SK-N-SH (cell line): Measurements from ENCODE around the gene SPATA13. TPM values are rescaled to one million over a fixed set of nuclear protein-coding genes. Genes with fewer than 3 reads are reported as not detected.

Experiments used
- CTCF ChIA-PET: fragments of 300-600, 350-600 bp; formaldehyde crosslinking; extraction: SDS; loops from one replicate; lab custom pipeline; 2021; lab: Yijun Ruan, JAX
- POLR2A ChIA-PET: fragments of 350-600 bp; sonication (Branson Sonifier 250); formaldehyde crosslinking; extraction: SDS; loops from one replicate; lab custom pipeline; 2020; ENCODE audit warnings: antibody characterized with exemption, inconsistent platforms; lab: Yijun Ruan, JAX
- DNase-seq: peaks from one replicate; pipeline ENCODE4 v3.0.0; 2012
- H2AFZ ChIP-seq: fragments of 200-600 bp; sonication (generic); 2 replicates; pipeline ENCODE4 v1.8.1; 2016; ENCODE audit warnings: antibody characterized with exemption, mild to moderate bottlenecking, low read depth
- H3F3A ChIP-seq: fragments of 200-600 bp; sonication (generic); replicated peaks from 2 replicates; pipeline ENCODE3; 2016; ENCODE audit warnings: antibody characterized with exemption, mild to moderate bottlenecking; ENCODE audit not compliant: insufficient read depth
- H3K27ac ChIP-seq, 2 experiments: fragments of 200-500 bp in 1 of 2; fragments of 200-600 bp in 1 of 2; sonication (Bioruptor generic) in 1 of 2; sonication (generic), shearing (Covaris generic) in 1 of 2; 2 replicates each; pipeline versions ENCODE4 v1.5.1 to v1.6.1; 2014 to 2016; ENCODE audit warnings: low read depth in 2 of 2, inconsistent platforms in 1 of 2, low read length in 1 of 2, mild to moderate bottlenecking in 1 of 2, mixed read lengths in 1 of 2
- H3K27me3 ChIP-seq: fragments of 200-600 bp; sonication (generic), shearing (Covaris generic); 2 replicates; pipeline ENCODE4 v1.6.1; 2016; ENCODE audit warnings: mixed run types; ENCODE audit not compliant: insufficient read depth
- H3K36me3 ChIP-seq, 2 experiments: fragments of 200-500 bp in 1 of 2; fragments of 200-600 bp in 1 of 2; sonication (Bioruptor generic) in 1 of 2; sonication (generic) in 1 of 2; replicated peaks in 1 of 2; 2 replicates each; pipeline versions ENCODE3 to v1.5.1; 2014 to 2016; ENCODE audit warnings: low read length in 1 of 2, mild to moderate bottlenecking in 1 of 2; ENCODE audit not compliant: insufficient read depth in 2 of 2, control insufficient read depth in 1 of 2
- H3K4me1 ChIP-seq, 2 experiments: fragments of 200-500 bp in 1 of 2; fragments of 200-600 bp in 1 of 2; sonication (Bioruptor generic) in 1 of 2; sonication (generic), shearing (Covaris generic) in 1 of 2; 2 replicates each; pipeline versions ENCODE4 v1.5.1 to v1.6.1; 2014 to 2016; ENCODE audit warnings: low read depth in 1 of 2, low read length in 1 of 2, mixed run types in 1 of 2; ENCODE audit not compliant: insufficient read depth in 2 of 2, control insufficient read depth in 1 of 2
- H3K4me2 ChIP-seq: fragments of 200-600 bp; sonication (generic), shearing (Covaris generic); 2 replicates; pipeline ENCODE4 v1.6.1; 2017; ENCODE audit warnings: mixed run types
- H3K4me3 ChIP-seq, 2 experiments: fragments of 200-500 bp in 1 of 2; fragments of 200-600 bp in 1 of 2; sonication (Bioruptor generic) in 1 of 2; sonication (generic), shearing (Covaris generic) in 1 of 2; 2 replicates each; pipeline versions ENCODE4 v1.5.1 to v1.8.1; 2014 to 2016; ENCODE audit warnings: low read depth in 2 of 2, inconsistent platforms in 1 of 2, low read length in 1 of 2, mild to moderate bottlenecking in 1 of 2, mixed read lengths in 1 of 2, moderate library complexity in 1 of 2
- H3K79me2 ChIP-seq: fragments of 200-600 bp; sonication (generic); 2 replicates; pipeline ENCODE4 v1.8.1; 2017; ENCODE audit warnings: mild to moderate bottlenecking; ENCODE audit not compliant: insufficient read depth
- H3K9ac ChIP-seq: fragments of 200-600 bp; sonication (generic); 2 replicates; pipeline ENCODE4 v1.6.1; 2017; ENCODE audit warnings: mixed run types
- H3K9me2 ChIP-seq: fragments of 200-600 bp; sonication (generic); 2 replicates; pipeline ENCODE4 v1.6.1; 2017; ENCODE audit warnings: mixed run types
- H3K9me3 ChIP-seq: fragments of 200-600 bp; sonication (generic); 2 replicates; pipeline ENCODE4 v1.6.1; 2017; ENCODE audit warnings: mixed run types, mild to moderate bottlenecking, moderate library complexity
- H4K20me1 ChIP-seq: fragments of 200-600 bp; sonication (generic); 2 replicates; pipeline ENCODE4 v1.6.1; 2017; ENCODE audit warnings: mild to moderate bottlenecking, mixed run types; ENCODE audit not compliant: insufficient read depth
- CHD2 ChIP-seq: fragments of 150-350 bp; IDR thresholded peaks from 2 replicates; pipeline ENCODE4 v1.6.1; 2018; ENCODE audit warnings: low read length; ENCODE audit not compliant: partially characterized antibody
- ELF1 ChIP-seq: IDR thresholded peaks from 2 replicates; pipeline ENCODE4 v1.4.0; 2012
- EP300 ChIP-seq, 2 experiments: IDR thresholded peaks; 2 replicates each; pipeline versions ENCODE4 v1.4.0 to v1.6.1; 2012; ENCODE audit warnings: borderline replicate concordance in 1 of 2, low read depth in 1 of 2, low read length in 1 of 2
- FOXM1 ChIP-seq: IDR thresholded peaks from 2 replicates; pipeline ENCODE4 v1.4.0; 2012; ENCODE audit warnings: low read depth, mild to moderate bottlenecking
- GABPA ChIP-seq: IDR thresholded peaks from 2 replicates; pipeline ENCODE4 v1.4.0; 2012; ENCODE audit warnings: low read depth, mild to moderate bottlenecking
- GATA2 ChIP-seq: sonication (generic); formaldehyde crosslinking; IDR thresholded peaks from 2 replicates; pipeline ENCODE4 v1.5.0; 2020; ENCODE audit warnings: mild to moderate bottlenecking, missing genetic modification reagents
- NFIC ChIP-seq: IDR thresholded peaks from 2 replicates; pipeline ENCODE4 v1.4.0; 2012; ENCODE audit warnings: borderline replicate concordance
- NRF1 ChIP-seq: IDR thresholded peaks from 2 replicates; pipeline ENCODE4 v1.6.1; 2012; ENCODE audit warnings: low read depth, mild to moderate bottlenecking, low read length
- RAD21 ChIP-seq: IDR thresholded peaks from 2 replicates; pipeline ENCODE4 v1.6.1; 2012; ENCODE audit warnings: mild to moderate bottlenecking, low read length
- RCOR1 ChIP-seq: fragments of 150-350 bp; IDR thresholded peaks from 2 replicates; pipeline ENCODE4 v1.6.1; 2017; ENCODE audit warnings: antibody characterized with exemption, low read length
- SIN3A ChIP-seq: IDR thresholded peaks from 2 replicates; pipeline ENCODE4 v1.6.1; 2012; ENCODE audit warnings: low read depth, mild to moderate bottlenecking, low read length, moderate library complexity, borderline replicate concordance
- SMC3 ChIP-seq: IDR thresholded peaks from 2 replicates; pipeline ENCODE4 v1.6.1; 2012; ENCODE audit warnings: low read depth, low read length, improper control_type of control experiment
- TAF1 ChIP-seq: IDR thresholded peaks from 2 replicates; pipeline ENCODE4 v1.6.1; 2012; ENCODE audit warnings: low read depth, mild to moderate bottlenecking, low read length, moderate library complexity, borderline replicate concordance
- USF2 ChIP-seq: fragments of 150-350 bp; IDR thresholded peaks from 2 replicates; pipeline ENCODE4 v1.6.1; 2017; ENCODE audit warnings: antibody characterized with exemption, low read length, low read depth, borderline replicate concordance
- YY1 ChIP-seq: IDR thresholded peaks from 2 replicates; pipeline ENCODE4 v1.4.0; 2012; ENCODE audit warnings: low read depth, mild to moderate bottlenecking
- WGBS: methylation state at CpG from one replicate; pipeline ENCODE4 v1.1.6; 2017; ENCODE audit warnings: low lambda C conversion rate; 5-methylcytosine and 5-hydroxymethylcytosine counted together
- polyA plus RNA-seq, 3 experiments: library from polyadenylated mRNA; depleted of rRNA; stranded (reverse); fragments of >200 nt; gene quantifications; 2 replicates each; pipeline ENCODE4 v1.2.3, GENCODE V29; 2012
- TF ChIP-seq, protein P1 (sequence below): IDR thresholded peaks from 2 replicates; pipeline ENCODE4 v1.4.0; 2012; ENCODE audit warnings: low read depth, borderline replicate concordance
- TF ChIP-seq, protein P2 (sequence below): IDR thresholded peaks from 2 replicates; pipeline ENCODE4; 2012
- TF ChIP-seq, protein P3 (sequence below): fragments of 150-350 bp; IDR thresholded peaks from 2 replicates; pipeline ENCODE4 v1.6.1; 2016; ENCODE audit warnings: mild to moderate bottlenecking, low read depth, low read length

The SPATA13 gene
- polyA plus RNA-seq, 1 of the 3 experiments (the other 2 are of a cell fraction) = 4.3 TPM

GRCh38 chr13:24252136-24252535, 91.6 kb downstream of the SPATA13 start:
- Histone ChIP-seq H3K4me1 (no peaks in the 10 kb centered on the region), H3K4me3 (no peak overlapping the region), H3K27ac (no peak overlapping the region), H3F3A (no peaks in the 10 kb centered on the region), H3K36me3 (no peaks in the 10 kb centered on the region), H3K27me3 (no peaks in the 10 kb centered on the region), H3K79me2 (no peaks in the 10 kb centered on the region), H3K9me2 (no peaks in the 10 kb centered on the region), H3K4me2 (no peak overlapping the region), H4K20me1 (no peaks in the 10 kb centered on the region), H3K9ac (no peak overlapping the region), H2AFZ (no peak overlapping the region), H3K9me3 (no peaks in the 10 kb centered on the region)
- 88% methylated on average over 6 of the region's 6 CpGs for WGBS
- TF ChIP-seq, protein P1, sequence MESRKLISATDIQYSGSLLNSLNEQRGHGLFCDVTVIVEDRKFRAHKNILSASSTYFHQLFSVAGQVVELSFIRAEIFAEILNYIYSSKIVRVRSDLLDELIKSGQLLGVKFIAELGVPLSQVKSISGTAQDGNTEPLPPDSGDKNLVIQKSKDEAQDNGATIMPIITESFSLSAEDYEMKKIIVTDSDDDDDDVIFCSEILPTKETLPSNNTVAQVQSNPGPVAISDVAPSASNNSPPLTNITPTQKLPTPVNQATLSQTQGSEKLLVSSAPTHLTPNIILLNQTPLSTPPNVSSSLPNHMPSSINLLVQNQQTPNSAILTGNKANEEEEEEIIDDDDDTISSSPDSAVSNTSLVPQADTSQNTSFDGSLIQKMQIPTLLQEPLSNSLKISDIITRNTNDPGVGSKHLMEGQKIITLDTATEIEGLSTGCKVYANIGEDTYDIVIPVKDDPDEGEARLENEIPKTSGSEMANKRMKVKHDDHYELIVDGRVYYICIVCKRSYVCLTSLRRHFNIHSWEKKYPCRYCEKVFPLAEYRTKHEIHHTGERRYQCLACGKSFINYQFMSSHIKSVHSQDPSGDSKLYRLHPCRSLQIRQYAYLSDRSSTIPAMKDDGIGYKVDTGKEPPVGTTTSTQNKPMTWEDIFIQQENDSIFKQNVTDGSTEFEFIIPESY = no peak
- no peak for TF ChIP-seq ELF1
- TF ChIP-seq EP300 (IDR thresholded peaks at IDR 0.05; ENCODE audit: borderline replicate concordance in 1 of 2, low read depth in 1 of 2, low read length in 1 of 2) = no peak
- no peak for TF ChIP-seq SMC3
- no peak for TF ChIP-seq RAD21
- TF ChIP-seq NRF1 = no peak
- POLR2A ChIA-PET = no interaction called here
- CTCF ChIA-PET = no interaction called here
- no peak for DNase-seq

GRCh38 chr13:24253520-24254145, 93.1 kb downstream of the SPATA13 start:
- ChIA-PET POLR2A (no interaction called here), CTCF (no interaction called here)
- H3K27me3 ChIP-seq = no peaks in the 10 kb centered on the region
- WGBS = 90% methylated on average over 9 of the region's 9 CpGs
- no peak overlapping the region for H3K27ac ChIP-seq
- H3F3A ChIP-seq = no peaks in the 10 kb centered on the region
- H3K9me2 ChIP-seq = no peaks in the 10 kb centered on the region
- H3K9ac ChIP-seq = no peak overlapping the region
- no peaks in the 10 kb centered on the region for H3K36me3 ChIP-seq
- H2AFZ ChIP-seq = no peak overlapping the region
- DNase-seq = no peak
- H3K4me2 ChIP-seq = no peak overlapping the region
- no peaks in the 10 kb centered on the region for H4K20me1 ChIP-seq
- H3K9me3 ChIP-seq = no peaks in the 10 kb centered on the region
- no peaks in the 10 kb centered on the region for H3K4me1 ChIP-seq
- H3K4me3 ChIP-seq = no peak overlapping the region
- no peaks in the 10 kb centered on the region for H3K79me2 ChIP-seq
- TF ChIP-seq USF2 (no peak), TAF1 (no peak), YY1 (no peak), GABPA (no peak), CHD2 (no peak), FOXM1 (no peak), SIN3A (no peak), RCOR1 (no peak), GATA2 (CRISPR knock-in tag) (no peak), NRF1 (no peak), NFIC (no peak), EP300 (IDR thresholded peaks at IDR 0.05; ENCODE audit: borderline replicate concordance in 1 of 2, low read depth in 1 of 2, low read length in 1 of 2) (no peak)
- TF ChIP-seq, protein P2, sequence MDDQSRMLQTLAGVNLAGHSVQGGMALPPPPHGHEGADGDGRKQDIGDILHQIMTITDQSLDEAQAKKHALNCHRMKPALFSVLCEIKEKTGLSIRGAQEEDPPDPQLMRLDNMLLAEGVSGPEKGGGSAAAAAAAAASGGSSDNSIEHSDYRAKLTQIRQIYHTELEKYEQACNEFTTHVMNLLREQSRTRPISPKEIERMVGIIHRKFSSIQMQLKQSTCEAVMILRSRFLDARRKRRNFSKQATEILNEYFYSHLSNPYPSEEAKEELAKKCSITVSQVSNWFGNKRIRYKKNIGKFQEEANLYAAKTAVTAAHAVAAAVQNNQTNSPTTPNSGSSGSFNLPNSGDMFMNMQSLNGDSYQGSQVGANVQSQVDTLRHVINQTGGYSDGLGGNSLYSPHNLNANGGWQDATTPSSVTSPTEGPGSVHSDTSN = no peak
- TF ChIP-seq, protein P3, sequence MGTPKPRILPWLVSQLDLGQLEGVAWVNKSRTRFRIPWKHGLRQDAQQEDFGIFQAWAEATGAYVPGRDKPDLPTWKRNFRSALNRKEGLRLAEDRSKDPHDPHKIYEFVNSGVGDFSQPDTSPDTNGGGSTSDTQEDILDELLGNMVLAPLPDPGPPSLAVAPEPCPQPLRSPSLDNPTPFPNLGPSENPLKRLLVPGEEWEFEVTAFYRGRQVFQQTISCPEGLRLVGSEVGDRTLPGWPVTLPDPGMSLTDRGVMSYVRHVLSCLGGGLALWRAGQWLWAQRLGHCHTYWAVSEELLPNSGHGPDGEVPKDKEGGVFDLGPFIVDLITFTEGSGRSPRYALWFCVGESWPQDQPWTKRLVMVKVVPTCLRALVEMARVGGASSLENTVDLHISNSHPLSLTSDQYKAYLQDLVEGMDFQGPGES = no peak
